Subcutaneous abdominal adipose tissue (tissue), 5 donors: ENCODE results near the gene MT1E.

Experiments
- H3K27ac ChIP-seq: one replicate; pipeline ENCODE4 v1.7.0; 2013; ENCODE audit warnings: low read depth, mild to moderate bottlenecking, inconsistent platforms, low read length, moderate library complexity
- H3K27me3 ChIP-seq, 5 donors: one replicate each; pipeline ENCODE4 v1.7.0; 2013; ENCODE audit warnings: low read length in 5 of 5, inconsistent platforms in 1 of 5; ENCODE audit not compliant: control insufficient read depth in 5 of 5, insufficient read depth in 4 of 5
- H3K36me3 ChIP-seq, 5 donors: one replicate each; pipeline ENCODE4 v1.7.0; 2013; ENCODE audit warnings: low read length in 5 of 5; ENCODE audit not compliant: control insufficient read depth in 5 of 5, insufficient read depth in 5 of 5
- H3K4me1 ChIP-seq, 5 donors: one replicate each; pipeline ENCODE4 v1.7.0; 2013; ENCODE audit warnings: low read length in 5 of 5, mild to moderate bottlenecking in 3 of 5, moderate library complexity in 1 of 5; ENCODE audit not compliant: control insufficient read depth in 5 of 5, insufficient read depth in 5 of 5
- H3K4me3 ChIP-seq, 5 donors: one replicate each; pipeline ENCODE4 v1.7.0; 2013; ENCODE audit warnings: low read length in 5 of 5, low read depth in 1 of 5
- H3K9ac ChIP-seq, 5 donors: one replicate each; pipeline ENCODE4 v1.7.0; 2013; ENCODE audit warnings: low read length in 5 of 5, mild to moderate bottlenecking in 4 of 5, moderate library complexity in 3 of 5
- H3K9me3 ChIP-seq, 5 donors: one replicate each; pipeline ENCODE4 v1.7.0; 2013; ENCODE audit warnings: low read length in 5 of 5; ENCODE audit not compliant: control insufficient read depth in 5 of 5
- donor health status: healthy.
- donor health status: healthy.
- donor health status: healthy.
- donor health status: healthy.
- donor health status: healthy.

Gene MT1E

GRCh38 chr16:56643080-56643778 is 17.6 kb downstream of the MT1E start:
- no peak overlapping the region for H3K27ac ChIP-seq
- H3K4me1 ChIP-seq = peaks cover 2 to 42% (median 33%) of the 10 kb centered on the region in 5 donors
- no peaks in the 10 kb centered on the region for H3K36me3 ChIP-seq
- H3K9me3 ChIP-seq = no peaks in the 10 kb centered on the region
- peak overlapping the region; percentile 21 to 60 (median 48) for H3K4me3 ChIP-seq
- peaks cover 0 to 5% (median 3%) of the 10 kb centered on the region in 5 donors for H3K27me3 ChIP-seq
- peak overlapping the region in 3 of 5 donors; percentile 32 to 64 (median 44) for H3K9ac ChIP-seq

- Histone ChIP-seq H3K9me3 (no peaks in the 10 kb centered on the region), H3K4me1 (peaks cover 0 to 40% (median 29%) of the 10 kb centered on the region in 5 donors), H3K27ac (no peak overlapping the region), H3K27me3 (peaks cover 0 to 6% (median 3%) of the 10 kb centered on the region in 5 donors), H3K4me3 (peak overlapping the region; percentile 21 to 60 (median 47)), H3K9ac (peak overlapping the region in 2 of 5 donors; percentile 44 to 64), H3K36me3 (no peaks in the 10 kb centered on the region)
Observed at GRCh38 chr16:56643833-56644232, 18.3 kb downstream of the MT1E start.

- no peaks in the 10 kb centered on the region for H3K36me3 ChIP-seq
- no peak overlapping the region for H3K4me3 ChIP-seq
- H3K4me1 ChIP-seq = peaks cover 0 to 36% (median 31%) of the 10 kb centered on the region in 5 donors
- H3K27ac ChIP-seq = no peak overlapping the region
- no peaks in the 10 kb centered on the region for H3K9me3 ChIP-seq
- peaks cover 0 to 6% (median 3%) of the 10 kb centered on the region in 5 donors for H3K27me3 ChIP-seq
- H3K9ac ChIP-seq = no peak overlapping the region
Observed at GRCh38 chr16:56645311-56645710, 19.7 kb downstream of the MT1E start.

GRCh38 chr16:56645838-56646237 is 20.3 kb downstream of the MT1E start:
- H3K9ac ChIP-seq = no peak overlapping the region
- H3K27ac ChIP-seq = no peak overlapping the region
- H3K9me3 ChIP-seq = no peaks in the 10 kb centered on the region
- peaks cover 0 to 6% (median 3%) of the 10 kb centered on the region in 5 donors for H3K27me3 ChIP-seq
- H3K4me1 ChIP-seq = peaks cover 0 to 36% (median 31%) of the 10 kb centered on the region in 5 donors
- H3K4me3 ChIP-seq = no peak overlapping the region
- no peaks in the 10 kb centered on the region for H3K36me3 ChIP-seq

- Histone ChIP-seq H3K27me3 (peaks cover 0 to 6% (median 3%) of the 10 kb centered on the region in 5 donors), H3K36me3 (no peaks in the 10 kb centered on the region), H3K27ac (no peak overlapping the region), H3K4me3 (no peak overlapping the region), H3K9ac (no peak overlapping the region), H3K9me3 (no peaks in the 10 kb centered on the region), H3K4me1 (peaks cover 0 to 41% (median 40%) of the 10 kb centered on the region in 5 donors)
Observed at GRCh38 chr16:56647641-56648431, 22.3 kb downstream of the MT1E start.

- H3K9me3 ChIP-seq = no peaks in the 10 kb centered on the region
- H3K27me3 ChIP-seq = peaks cover 0 to 6% (median 3%) of the 10 kb centered on the region in 5 donors
- H3K4me3 ChIP-seq = no peak overlapping the region
- no peak overlapping the region for H3K9ac ChIP-seq
- H3K36me3 ChIP-seq = no peaks in the 10 kb centered on the region
- peaks cover 0 to 37% (median 34%) of the 10 kb centered on the region in 5 donors for H3K4me1 ChIP-seq
- no peak overlapping the region for H3K27ac ChIP-seq
Observed at GRCh38 chr16:56649271-56649670, 23.7 kb downstream of the MT1E start.

- H3K4me3 ChIP-seq = no peak overlapping the region
- peaks cover 0 to 37% (median 34%) of the 10 kb centered on the region in 5 donors for H3K4me1 ChIP-seq
- H3K36me3 ChIP-seq = no peaks in the 10 kb centered on the region
- H3K27me3 ChIP-seq = peaks cover 0 to 6% (median 3%) of the 10 kb centered on the region in 5 donors
- H3K9me3 ChIP-seq = no peaks in the 10 kb centered on the region
- H3K9ac ChIP-seq = no peak overlapping the region
- H3K27ac ChIP-seq = no peak overlapping the region
Observed at GRCh38 chr16:56649820-56650219, 24.2 kb downstream of the MT1E start.

GRCh38 chr16:56651586-56651985 is 26.0 kb downstream of the MT1E start, which contains the start of gene MT1B:
TSS of gene MT1B (plus strand) at chr16:56651886. CDS start at chr16:56651954, 68 bp downstream.
- Histone ChIP-seq H3K9me3 (no peaks in the 10 kb centered on the region), H3K36me3 (no peaks in the 10 kb centered on the region), H3K4me3 (no peak within 1 kb of the TSS), H3K4me1 (peaks cover 0 to 37% (median 34%) of the 10 kb centered on the region in 5 donors), H3K27ac (no peak within 1 kb of the TSS), H3K27me3 (peaks cover 0 to 6% (median 3%) of the 10 kb centered on the region in 5 donors), H3K9ac (no peak within 1 kb of the TSS)

GRCh38 chr16:56652600-56652999 is 27.0 kb downstream of the MT1E start:
- no peak overlapping the region for H3K27ac ChIP-seq
- no peaks in the 10 kb centered on the region for H3K9me3 ChIP-seq
- no peak overlapping the region for H3K4me3 ChIP-seq
- peaks cover 2 to 37% (median 35%) of the 10 kb centered on the region in 5 donors for H3K4me1 ChIP-seq
- H3K36me3 ChIP-seq = no peaks in the 10 kb centered on the region
- H3K27me3 ChIP-seq = peaks cover 0 to 5% (median under 1%) of the 10 kb centered on the region in 5 donors
- no peak overlapping the region for H3K9ac ChIP-seq

GRCh38 chr16:56653218-56653617 is 27.6 kb downstream of the MT1E start:
- Histone ChIP-seq H3K27me3 (peaks cover 0 to 3% (median 0%) of the 10 kb centered on the region in 5 donors), H3K36me3 (no peaks in the 10 kb centered on the region), H3K4me1 (peaks cover 4 to 39% (median 36%) of the 10 kb centered on the region in 5 donors), H3K9me3 (no peaks in the 10 kb centered on the region), H3K27ac (no peak overlapping the region), H3K9ac (no peak overlapping the region), H3K4me3 (no peak overlapping the region)
